Left colon (tissue), 2 donors: ENCODE data around the gene CRIM1. TPM values are rescaled to one million over a fixed set of nuclear protein-coding genes. Genes with fewer than 3 reads are reported as not detected.

ENCODE experiments used
- ATAC-seq: fragments of 200-7000 bp; cut with Tn5 transposase; one replicate; pipeline ENCODE4 v1.9.1; 2020; ENCODE audit warnings: mild to moderate bottlenecking, moderate library complexity
- DNase-seq, 2 donors: peaks; one replicate each; pipeline ENCODE4 v3.0.0-alpha.2; 2020
- intact Hi-C, 2 donors: fragments of 100-400 bp; cut with DNase I in 1 of 2; cut with micrococcal nuclease in 1 of 2; formaldehyde crosslinking; loops; one replicate each; pipeline versions ENCODE4 v1.11.2 to v1.14.0; 2022; cut with DNase I, micrococcal nuclease
- total RNA-seq, 2 donors: library from RNA; stranded (reverse); fragmentation: NEBNext Ultra II Directional; extraction: Animal tissue kit (Norgen Biotek cat#: 25700); gene quantifications; one replicate each; pipeline ENCODE4 v1.2.1, GENCODE V29; 2021
- donor health status: DM: no; HTN: no; CAD: no.
- donor health status: DM: yes; HTN: yes; CAD: no.

Gene CRIM1
- total RNA-seq, 2 donors from 2014 or later, result 67.7 to 105 TPM

- DNase-seq, result no peak
- intact Hi-C loops, result no loop called here
- ATAC-seq, result no peak
These were observed 170.6 kb downstream of the CRIM1 start for GRCh38 chr2:36526226-36526625.

DNA sequence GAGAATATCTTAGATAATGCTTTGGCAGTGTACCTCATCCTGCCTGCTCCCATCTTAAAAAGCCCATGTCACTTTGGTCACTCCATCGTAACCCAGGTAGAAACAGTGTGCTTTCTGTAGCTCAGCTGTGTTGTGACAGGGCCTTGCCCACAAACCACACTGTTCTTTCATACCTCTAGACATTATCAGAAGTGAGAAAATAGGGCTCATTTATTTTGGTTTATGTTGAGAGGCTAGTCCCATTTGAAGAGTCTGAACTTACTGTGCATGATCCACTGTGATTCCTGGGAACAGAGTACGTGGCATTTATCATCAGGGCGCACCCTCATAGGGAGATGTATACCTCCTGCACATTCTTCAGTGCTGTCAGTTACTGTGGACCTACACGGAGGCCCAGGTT lies 172.7 kb downstream of the CRIM1 start:
- DNase-seq (no peak), ATAC-seq (no peak)
- intact Hi-C loops, result no loop called here

DNA sequence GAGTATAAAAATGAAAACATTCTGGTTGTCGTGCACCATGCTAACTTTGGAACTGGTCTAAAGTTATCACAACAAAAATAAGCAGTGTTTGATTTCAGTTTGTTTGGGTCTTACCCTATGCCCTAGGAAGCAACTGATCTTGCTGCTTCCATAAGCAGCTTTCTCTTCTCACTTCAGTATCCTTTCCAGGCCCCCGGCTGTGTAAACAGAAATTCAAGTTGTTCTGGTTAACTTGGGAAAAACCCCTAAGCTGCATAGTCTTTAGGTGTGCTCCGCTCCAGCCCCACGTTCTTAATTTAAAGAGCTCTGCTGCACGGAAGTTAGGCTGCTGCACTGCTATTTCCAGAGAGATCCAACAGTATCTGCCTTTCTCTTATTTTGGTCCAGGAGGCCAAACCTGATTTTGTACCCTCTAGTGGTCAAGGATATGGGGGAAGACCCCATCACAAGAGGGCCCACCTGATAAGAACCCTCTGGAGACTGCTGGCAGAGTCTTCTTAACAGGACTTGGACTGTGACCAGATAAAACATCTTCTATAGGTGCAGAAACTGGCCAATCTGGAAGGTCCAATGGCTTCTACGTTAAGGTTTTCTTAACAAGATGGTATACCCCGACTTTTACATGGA lies 173.3 kb downstream of the CRIM1 start:
- intact Hi-C loops, result no loop called here
- DNase-seq (no peak), ATAC-seq (no peak)

DNA sequence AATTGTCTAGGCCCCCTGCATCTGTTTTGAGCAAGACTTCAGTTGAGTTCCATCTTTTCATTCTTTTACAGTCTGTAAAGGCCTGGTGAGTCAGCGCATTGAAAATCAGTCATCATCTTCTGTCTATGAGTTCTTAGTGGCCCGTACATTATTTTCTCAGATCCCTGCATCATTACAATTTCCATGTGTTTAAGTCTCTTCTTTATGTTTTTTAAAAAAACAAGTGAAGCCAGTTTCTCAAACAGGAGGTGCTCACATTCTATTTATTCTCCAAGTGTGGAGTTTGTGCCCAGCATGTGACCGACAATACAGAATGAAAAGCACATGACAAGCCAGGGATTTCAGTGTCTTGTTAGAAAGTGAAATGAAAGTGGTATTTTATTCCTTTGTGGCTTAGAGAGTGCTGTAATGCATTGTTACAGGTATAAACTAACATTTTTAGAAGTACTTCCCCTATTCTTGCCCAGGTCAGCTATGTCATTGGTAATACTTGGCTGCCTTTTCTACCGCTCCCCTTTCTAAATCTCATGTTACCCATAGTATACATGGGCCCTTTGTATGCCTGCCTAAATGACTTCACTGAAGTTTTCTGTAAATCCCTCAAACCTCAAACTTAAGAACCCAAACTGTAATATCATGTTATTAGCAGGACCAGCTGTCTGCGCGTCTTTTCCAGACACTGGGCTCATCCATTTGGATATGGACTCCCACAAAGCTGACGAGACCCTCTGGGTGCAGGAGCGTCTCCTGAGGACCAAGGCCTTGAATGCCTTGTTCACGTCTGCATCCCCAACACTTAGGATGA lies 174.8 kb downstream of the CRIM1 start:
- intact Hi-C loops, result no loop called here
- no peak for DNase-seq
- ATAC-seq, result no peak

- intact Hi-C loops, result no loop called here
- DNase-seq, result no peak
- ATAC-seq, result peak; percentile 24
These were observed 175.4 kb downstream of the CRIM1 start for GRCh38 chr2:36530983-36531354.

DNA sequence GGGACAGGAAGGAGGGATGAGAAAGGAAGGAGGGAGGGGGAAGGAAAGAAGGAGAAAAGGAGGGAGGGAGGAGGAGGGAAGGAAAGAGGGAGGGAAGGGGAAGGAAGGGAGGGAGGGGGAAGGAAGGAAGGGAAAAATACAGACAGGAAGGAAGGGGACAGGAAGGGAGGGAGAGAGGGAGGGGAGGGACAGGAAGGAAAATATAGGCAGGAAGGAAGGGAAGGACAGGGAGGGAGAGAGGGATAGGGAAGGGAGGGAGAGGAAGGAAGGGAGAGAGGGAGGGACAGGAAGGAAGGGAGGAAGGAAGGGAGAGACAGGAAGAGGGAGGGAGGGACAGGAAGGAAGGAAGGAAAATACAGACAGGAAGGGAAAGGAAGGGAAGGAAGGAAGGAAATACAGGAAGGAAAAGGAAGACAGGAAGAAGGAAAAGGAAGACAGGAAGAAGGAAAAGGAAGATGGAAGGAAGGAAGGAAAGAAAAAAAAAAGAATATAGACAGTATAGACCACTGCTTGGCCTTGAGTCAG lies 178.8 kb downstream of the CRIM1 start:
- intact Hi-C loops, result no loop called here
- ATAC-seq, result no peak

GRCh38 chr2:36535099-36535498 lies 179.5 kb downstream of the CRIM1 start:
- DNase-seq (no peak), ATAC-seq (no peak)
- intact Hi-C loops, result no loop called here

More for the DNA sequence above, 178.8 kb downstream of the CRIM1 start:
- DNase-seq, result no peak

- DNase-seq, result no peak
- intact Hi-C loops, result no loop called here
- ATAC-seq, result no peak
These were observed 181.2 kb downstream of the CRIM1 start for GRCh38 chr2:36536776-36537175.

GRCh38 chr2:36538335-36538734 lies 182.8 kb downstream of the CRIM1 start:
- no peak for ATAC-seq
- intact Hi-C loops, result no loop called here
- no peak for DNase-seq

- DNase-seq (no peak), ATAC-seq (no peak)
- intact Hi-C loops, result no loop called here
These were observed 184.1 kb downstream of the CRIM1 start for GRCh38 chr2:36539631-36540030.

DNA sequence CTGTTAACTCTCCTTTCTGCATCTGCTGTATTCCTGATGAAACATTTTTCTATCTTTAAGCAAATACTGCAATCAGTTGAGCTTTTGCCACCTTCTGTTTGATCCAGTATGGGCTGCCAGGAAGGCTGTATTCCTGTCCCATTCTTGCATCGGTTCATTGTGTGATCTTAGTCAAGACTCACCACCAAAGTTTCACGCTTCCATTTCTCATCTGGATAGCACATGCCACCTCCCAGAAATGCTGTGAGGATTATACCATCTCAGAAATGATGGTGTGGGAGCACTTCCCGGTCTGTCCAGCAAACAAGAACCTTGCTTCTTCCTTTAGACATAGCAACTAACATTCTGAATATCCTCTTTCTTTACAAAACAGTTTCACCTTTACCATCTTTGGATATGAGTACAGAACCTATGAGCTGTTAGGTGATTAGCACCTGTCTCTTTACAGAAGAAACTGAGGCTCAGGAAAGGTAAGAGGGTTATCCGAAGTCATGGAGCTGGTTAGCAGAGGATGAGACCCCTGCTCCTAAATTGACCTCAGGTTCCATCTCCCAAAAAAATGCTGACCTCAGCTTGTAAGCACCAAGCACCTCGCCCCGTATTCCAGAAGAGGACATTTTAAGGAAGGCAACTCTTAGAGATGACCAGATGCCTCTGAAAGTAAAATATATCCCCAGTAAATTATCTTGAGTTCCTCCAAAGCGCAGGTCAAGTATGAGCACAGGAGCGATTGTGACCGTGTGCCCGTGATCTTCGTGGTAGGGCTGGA lies 185.6 kb downstream of the CRIM1 start:
- intact Hi-C loops, result no loop called here
- DNase-seq, result no peak
- no peak for ATAC-seq

- ATAC-seq (peak; percentile 12), DNase-seq (no peak)
- intact Hi-C loops, result no loop called here
These were observed 186.5 kb downstream of the CRIM1 start for GRCh38 chr2:36541891-36542595.

GRCh38 chr2:36544638-36545338 lies 189.2 kb downstream of the CRIM1 start:
- intact Hi-C loops, result no loop called here
- DNase-seq, result no peak
- no peak for ATAC-seq

- intact Hi-C loops, result no loop called here
- DNase-seq (no peak), ATAC-seq (no peak)
These were observed 190.4 kb downstream of the CRIM1 start for GRCh38 chr2:36545871-36546416.

- intact Hi-C loops, result no loop called here
- peak; percentile 29 for ATAC-seq
- DNase-seq, result no peak
These were observed 192.3 kb downstream of the CRIM1 start for GRCh38 chr2:36547906-36548305.

GRCh38 chr2:36549165-36549574 lies 193.6 kb downstream of the CRIM1 start:
- intact Hi-C loops, result no loop called here
- DNase-seq, result no peak
- ATAC-seq, result no peak

GRCh38 chr2:36550006-36550405 lies 194.4 kb downstream of the CRIM1 start:
- intact Hi-C loops, result no loop called here
- DNase-seq (no peak), ATAC-seq (no peak)

- intact Hi-C loops, result no loop called here
- peak; percentile 9 for ATAC-seq
These were observed 198.1 kb downstream of the CRIM1 start for GRCh38 chr2:36553683-36554082.

More at GRCh38 chr2:36553683-36554082, 198.1 kb downstream of the CRIM1 start:
- no peak for DNase-seq
